Choroid plexus epithelial cell (primary cell): ENCODE results near the gene AHRR.
A peak's percentile ranks its signal among the peaks of the same experiment; 100 is the strongest.

Source experiments
- DNase-seq: peaks from one replicate; pipeline ENCODE4 v3.0.0-alpha.2; 2010; ENCODE audit warnings: low read depth
- H3K4me3 ChIP-seq: 2 replicates; pipeline ENCODE4 v1.5.1; 2011; ENCODE audit warnings: low read depth, mild to moderate bottlenecking, control low read depth, low read length, moderate library complexity
- CTCF ChIP-seq: conservative IDR thresholded peaks from 2 replicates; pipeline ENCODE4 v1.5.1; 2011; ENCODE audit warnings: low read depth, mild to moderate bottlenecking, control low read depth, inconsistent platforms, low read length, moderate library complexity

The AHRR gene

GRCh38 chr5:332843-333242 lies 11.3 kb downstream of the AHRR start:
- no peak for TF ChIP-seq CTCF
- no peak overlapping the region for H3K4me3 ChIP-seq
- DNase-seq = no peak

- H3K4me3 ChIP-seq = no peak overlapping the region
- TF ChIP-seq CTCF = no peak
- no peak for DNase-seq
These were observed 12.4 kb downstream of the AHRR start for GRCh38 chr5:333945-334344.

- no peak overlapping the region for H3K4me3 ChIP-seq
- no peak for DNase-seq
- TF ChIP-seq CTCF = no peak
These were observed 13.6 kb downstream of the AHRR start for GRCh38 chr5:334903-335739.

GRCh38 chr5:335740-336038 lies 14.2 kb downstream of the AHRR start:
- no peak overlapping the region for H3K4me3 ChIP-seq
- DNase-seq = no peak
- TF ChIP-seq CTCF = no peak

- H3K4me3 ChIP-seq = no peak overlapping the region
- TF ChIP-seq CTCF = peak; percentile 73
- peak; percentile 64 for DNase-seq
These were observed 16.1 kb downstream of the AHRR start for GRCh38 chr5:337563-338130.

GRCh38 chr5:342501-343460 lies 21.3 kb downstream of the AHRR start:
- no peak for TF ChIP-seq CTCF
- H3K4me3 ChIP-seq = no peak overlapping the region
- no peak for DNase-seq
